Neutrophil (primary cell): Measurements from ENCODE around the gene INSIG1.
A peak's percentile ranks its signal among the peaks of the same experiment; 100 is the strongest.

Experiments
- H3K27ac ChIP-seq: fragments of 200-600 bp; sonication (generic); 2 replicates; pipeline ENCODE4 v1.5.1; 2016; ENCODE audit warnings: mild to moderate bottlenecking, moderate library complexity
- H3K27me3 ChIP-seq: fragments of 200-600 bp; sonication (generic); 2 replicates; pipeline ENCODE4 v1.6.0; 2016; ENCODE audit warnings: mild to moderate bottlenecking
- H3K36me3 ChIP-seq: fragments of 200-600 bp; sonication (generic); 2 replicates; pipeline ENCODE4 v1.5.1; 2017
- H3K4me1 ChIP-seq, 2 experiments: fragments of 200-600 bp in 1 of 2; sonication (generic) in 1 of 2; 1 replicate in 1 of 2; 2 replicates in 1 of 2; pipeline versions ENCODE4 v1.5.1 to v1.6.1; 2013 to 2016; ENCODE audit warnings: low read depth in 1 of 2, low read length in 1 of 2, mild to moderate bottlenecking in 1 of 2, moderate library complexity in 1 of 2; ENCODE audit not compliant: control insufficient read depth in 1 of 2, insufficient read depth in 1 of 2
- H3K4me3 ChIP-seq, 2 experiments: fragments of 200-600 bp in 1 of 2; sonication (generic) in 1 of 2; 1 replicate in 1 of 2; 2 replicates in 1 of 2; pipeline ENCODE4 v1.5.1; 2013 to 2016; ENCODE audit warnings: low read depth in 1 of 2, low read length in 1 of 2, mild to moderate bottlenecking in 1 of 2, moderate library complexity in 1 of 2
- H3K9me3 ChIP-seq: fragments of 200-600 bp; sonication (generic); 2 replicates; pipeline ENCODE4 v1.5.1; 2016
- TF ChIP-seq, protein P1 (sequence below): fragments of 200-600 bp; sonication (generic); IDR thresholded peaks from 2 replicates; pipeline ENCODE4 v1.5.1; 2016; ENCODE audit warnings: antibody characterized with exemption

The INSIG1 gene

DNA sequence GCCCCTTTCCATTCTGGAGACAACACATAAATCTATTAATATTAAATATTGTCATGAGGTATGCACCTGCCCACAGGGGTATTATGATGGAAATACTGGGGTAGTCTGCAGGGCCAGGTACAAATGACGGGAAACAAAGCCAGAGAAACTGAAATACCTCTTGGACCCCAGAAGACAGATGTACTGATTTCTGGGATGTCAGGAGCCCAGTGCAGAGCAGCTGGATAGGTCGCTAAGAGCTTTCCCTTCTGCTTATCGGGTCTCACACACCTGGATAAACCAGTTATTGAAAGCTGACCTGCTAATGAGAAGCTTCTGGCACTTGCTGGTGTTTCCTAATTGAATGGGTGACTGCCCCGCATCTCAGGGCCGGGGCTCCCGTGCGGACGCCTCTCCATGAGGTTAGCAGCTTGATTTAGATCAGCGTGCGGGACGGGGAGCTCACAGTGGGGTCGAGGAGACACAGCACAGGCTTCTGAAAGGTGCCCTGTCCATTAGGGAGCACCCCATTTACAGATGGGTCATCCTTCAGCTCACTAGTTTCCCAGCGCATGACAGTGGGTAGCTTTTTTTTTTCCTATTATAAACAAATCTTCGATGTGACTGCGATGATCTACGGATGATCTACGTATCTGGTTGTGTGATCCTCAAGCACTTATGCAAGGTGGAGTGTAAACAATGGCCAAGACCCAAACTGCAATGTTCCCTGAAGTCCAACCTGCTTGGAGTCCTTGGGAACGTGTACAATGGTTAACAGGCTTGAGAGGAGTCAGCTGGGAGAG lies 1.5 kb upstream of the INSIG1 start:
- H3K27ac ChIP-seq, result no peak overlapping the region
- peaks cover 20% of the 10 kb centered on the region for H3K27me3 ChIP-seq
- peaks cover 26 to 28% of the 10 kb centered on the region in 2 experiments for H3K4me1 ChIP-seq
- TF ChIP-seq, protein P1, sequence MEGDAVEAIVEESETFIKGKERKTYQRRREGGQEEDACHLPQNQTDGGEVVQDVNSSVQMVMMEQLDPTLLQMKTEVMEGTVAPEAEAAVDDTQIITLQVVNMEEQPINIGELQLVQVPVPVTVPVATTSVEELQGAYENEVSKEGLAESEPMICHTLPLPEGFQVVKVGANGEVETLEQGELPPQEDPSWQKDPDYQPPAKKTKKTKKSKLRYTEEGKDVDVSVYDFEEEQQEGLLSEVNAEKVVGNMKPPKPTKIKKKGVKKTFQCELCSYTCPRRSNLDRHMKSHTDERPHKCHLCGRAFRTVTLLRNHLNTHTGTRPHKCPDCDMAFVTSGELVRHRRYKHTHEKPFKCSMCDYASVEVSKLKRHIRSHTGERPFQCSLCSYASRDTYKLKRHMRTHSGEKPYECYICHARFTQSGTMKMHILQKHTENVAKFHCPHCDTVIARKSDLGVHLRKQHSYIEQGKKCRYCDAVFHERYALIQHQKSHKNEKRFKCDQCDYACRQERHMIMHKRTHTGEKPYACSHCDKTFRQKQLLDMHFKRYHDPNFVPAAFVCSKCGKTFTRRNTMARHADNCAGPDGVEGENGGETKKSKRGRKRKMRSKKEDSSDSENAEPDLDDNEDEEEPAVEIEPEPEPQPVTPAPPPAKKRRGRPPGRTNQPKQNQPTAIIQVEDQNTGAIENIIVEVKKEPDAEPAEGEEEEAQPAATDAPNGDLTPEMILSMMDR, result no peak
- no peaks in the 10 kb centered on the region for H3K9me3 ChIP-seq
- H3K36me3 ChIP-seq, result no peaks in the 10 kb centered on the region
- peak overlapping the region in 1 of 2 experiments; percentile 76 for H3K4me3 ChIP-seq

DNA sequence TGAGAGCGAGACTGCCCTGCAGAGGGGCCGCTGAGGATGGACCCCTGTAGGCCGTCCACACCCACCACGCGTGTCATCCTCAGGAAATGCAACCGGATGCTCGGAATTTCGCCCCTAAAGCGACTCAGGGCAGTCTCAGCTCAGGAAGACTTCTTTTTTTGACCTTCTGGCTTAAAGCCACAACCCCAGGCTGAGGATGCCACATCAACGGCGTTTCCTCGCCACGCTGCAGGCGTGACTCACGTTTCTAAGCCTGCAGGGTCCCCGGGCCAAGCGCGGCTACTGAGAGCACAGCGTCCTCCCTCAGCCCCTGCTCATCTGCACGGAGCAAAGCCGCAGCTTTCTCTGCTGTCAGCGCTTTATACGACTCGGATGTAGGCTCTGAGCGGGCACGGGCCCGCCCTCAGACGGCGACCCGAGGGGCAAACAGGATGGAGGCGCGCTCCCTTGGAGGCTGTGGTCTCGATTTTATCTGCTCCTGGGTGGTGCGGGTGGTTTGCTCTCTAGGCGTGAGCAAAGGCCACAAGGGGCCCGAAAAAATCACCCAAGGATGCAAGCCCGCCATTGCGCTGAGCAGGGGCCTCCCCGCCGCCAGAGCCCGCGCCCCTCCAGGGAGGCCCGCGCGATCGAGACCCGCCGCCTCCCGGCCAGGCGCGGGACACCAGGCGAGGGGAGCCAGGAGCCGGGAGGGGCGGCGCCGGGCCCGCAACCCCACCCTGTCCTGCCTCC lies 726 bp upstream of the INSIG1 start:
- Histone ChIP-seq H3K36me3 (no peaks in the 10 kb centered on the region), H3K4me3 (peak overlapping the region; percentile 69 to 76), H3K9me3 (no peaks in the 10 kb centered on the region), H3K27me3 (peaks cover 20% of the 10 kb centered on the region), H3K4me1 (peaks cover 26 to 28% of the 10 kb centered on the region in 2 experiments), H3K27ac (peak overlapping the region; percentile 91)
- TF ChIP-seq, protein P1, result peak; percentile 34

DNA sequence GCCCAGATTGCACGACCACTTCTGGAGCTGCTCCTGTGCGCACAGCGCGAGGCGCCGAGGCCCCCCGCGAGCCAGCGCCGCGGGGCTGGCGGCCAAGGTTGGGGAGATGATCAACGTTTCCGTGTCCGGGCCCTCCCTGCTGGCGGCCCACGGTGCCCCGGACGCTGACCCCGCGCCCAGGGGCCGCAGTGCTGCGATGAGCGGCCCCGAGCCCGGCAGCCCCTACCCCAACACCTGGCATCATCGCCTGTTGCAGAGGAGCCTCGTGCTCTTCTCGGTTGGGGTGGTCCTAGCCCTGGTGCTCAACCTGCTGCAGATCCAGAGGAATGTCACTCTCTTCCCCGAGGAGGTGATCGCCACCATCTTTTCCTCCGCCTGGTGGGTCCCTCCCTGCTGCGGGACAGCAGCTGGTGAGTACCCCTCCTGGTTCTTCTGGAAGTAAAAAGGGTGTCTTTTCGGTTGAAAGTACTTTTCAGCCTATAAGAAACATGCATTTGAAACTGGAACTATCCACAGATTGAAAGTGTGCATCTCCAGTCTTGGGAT lies 683 bp downstream of the INSIG1 start:
- TF ChIP-seq, protein P1, result no peak
- peak overlapping the region; percentile 69 to 83 for H3K4me3 ChIP-seq
- peaks cover 26 to 28% of the 10 kb centered on the region in 2 experiments for H3K4me1 ChIP-seq
- peaks cover 7% of the 10 kb centered on the region for H3K36me3 ChIP-seq
- H3K27me3 ChIP-seq, result peaks cover 20% of the 10 kb centered on the region
- H3K9me3 ChIP-seq, result no peaks in the 10 kb centered on the region
- peak overlapping the region; percentile 91 for H3K27ac ChIP-seq

DNA sequence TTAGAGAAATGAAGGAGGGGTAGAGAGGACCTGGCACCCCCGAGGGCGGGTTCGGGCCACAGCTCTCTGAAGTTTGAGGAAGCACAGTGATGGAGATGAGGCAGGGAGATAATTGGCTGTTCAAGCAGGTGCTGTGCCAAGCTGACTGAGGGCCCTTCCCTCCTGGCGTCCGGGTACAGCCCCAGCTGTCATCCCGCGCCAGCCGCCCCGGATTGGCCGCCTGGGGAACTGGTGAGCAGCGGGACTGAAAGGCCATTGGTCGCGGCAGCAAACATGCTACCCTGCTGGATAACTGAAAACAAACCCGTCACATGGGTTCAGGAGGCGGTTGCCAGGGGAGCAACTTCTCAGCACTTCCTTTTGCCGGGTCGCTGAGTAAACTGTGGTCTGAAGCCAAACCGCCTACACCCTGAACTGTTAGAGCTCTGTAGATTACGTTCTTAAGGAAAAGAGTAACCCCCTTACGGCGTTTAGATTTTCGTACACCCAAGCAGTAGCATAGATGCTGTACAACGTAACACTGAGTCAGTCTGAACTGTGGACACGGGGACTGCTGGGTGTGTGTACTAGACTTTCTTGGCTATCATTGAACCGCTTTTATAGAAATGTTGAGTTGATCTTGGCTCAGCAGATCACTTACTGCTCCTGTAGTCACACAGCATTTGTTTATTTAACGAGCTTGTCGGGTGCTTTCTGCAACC lies 1.3 kb downstream of the INSIG1 start:
- TF ChIP-seq, protein P1, result peak; percentile 45
- peak overlapping the region; percentile 69 to 83 for H3K4me3 ChIP-seq
- peaks cover 20% of the 10 kb centered on the region for H3K27me3 ChIP-seq
- peak overlapping the region; percentile 91 for H3K27ac ChIP-seq
- H3K9me3 ChIP-seq, result no peaks in the 10 kb centered on the region
- peaks cover 9% of the 10 kb centered on the region for H3K36me3 ChIP-seq
- peaks cover 26 to 28% of the 10 kb centered on the region in 2 experiments for H3K4me1 ChIP-seq

DNA sequence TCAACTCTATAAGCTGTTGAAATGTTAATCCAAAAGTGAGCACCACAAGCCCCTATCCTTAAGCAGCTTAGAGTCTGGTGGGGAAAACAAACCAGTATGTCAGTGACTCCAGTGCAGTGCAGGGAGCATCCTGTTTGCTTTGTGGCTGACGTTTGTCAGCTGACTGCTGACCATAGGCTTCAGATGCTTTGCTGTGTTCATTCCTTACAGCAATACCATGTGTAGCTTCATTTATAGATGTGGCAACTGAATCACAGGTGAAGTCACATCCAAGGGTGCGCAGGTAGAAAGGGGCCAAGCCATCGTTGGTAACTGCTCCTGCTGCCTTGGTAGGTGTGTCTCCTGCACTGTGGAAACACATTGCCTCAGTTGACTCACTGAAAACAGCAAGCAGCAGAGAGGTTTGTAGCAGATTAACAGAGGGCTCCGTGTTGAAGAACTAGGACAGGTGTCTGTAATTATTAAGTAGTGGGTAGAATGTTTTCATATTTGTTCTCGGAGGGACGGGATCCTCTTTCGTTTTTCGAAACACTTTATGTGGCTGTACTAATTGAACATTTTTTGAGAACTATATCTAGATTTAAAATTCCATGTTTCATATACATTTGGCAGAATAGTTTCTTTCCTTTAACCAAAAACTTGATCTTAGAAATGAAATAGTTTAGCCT lies 2.0 kb downstream of the INSIG1 start:
- peak overlapping the region; percentile 69 to 83 for H3K4me3 ChIP-seq
- H3K4me1 ChIP-seq, result peaks cover 26 to 28% of the 10 kb centered on the region in 2 experiments
- TF ChIP-seq, protein P1, result no peak
- peaks cover 20% of the 10 kb centered on the region for H3K27me3 ChIP-seq
- peak overlapping the region; percentile 91 for H3K27ac ChIP-seq
- H3K36me3 ChIP-seq, result peaks cover 15% of the 10 kb centered on the region
- no peaks in the 10 kb centered on the region for H3K9me3 ChIP-seq
